ENCODE measurements around the gene NKAIN2.
A peak's percentile ranks its signal among the peaks of the same experiment; 100 is the strongest.

Gene NKAIN2

DNA sequence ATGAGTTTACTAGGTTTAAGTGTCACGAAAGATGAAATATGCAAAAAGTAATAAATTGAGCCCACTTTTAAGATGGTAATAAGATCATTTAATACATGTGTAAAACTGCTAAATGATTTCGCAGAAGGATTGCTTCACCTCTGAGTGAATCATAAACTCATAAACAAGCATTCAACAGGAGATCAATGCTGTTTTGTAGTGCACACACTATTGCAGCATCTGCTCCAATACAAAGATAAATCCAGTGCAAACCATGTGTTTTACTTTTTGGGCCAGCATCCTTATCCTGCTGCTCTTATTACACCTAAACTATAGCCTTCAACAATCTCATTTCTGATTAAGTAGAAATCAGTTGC, 400.1 kb downstream of the NKAIN2 start:
- Histone ChIP-seq H3K36me3 (replicated peaks) (no peaks in the 10 kb centered on the region), H3K4me3 (ENCODE audit: low read depth, low read length) (no peak overlapping the region), H3K27ac (peak overlapping the region; percentile 29), H3K27me3 (replicated peaks) (no peaks in the 10 kb centered on the region)
- no peak for DNase-seq
- TF ChIP-seq, protein P1, sequence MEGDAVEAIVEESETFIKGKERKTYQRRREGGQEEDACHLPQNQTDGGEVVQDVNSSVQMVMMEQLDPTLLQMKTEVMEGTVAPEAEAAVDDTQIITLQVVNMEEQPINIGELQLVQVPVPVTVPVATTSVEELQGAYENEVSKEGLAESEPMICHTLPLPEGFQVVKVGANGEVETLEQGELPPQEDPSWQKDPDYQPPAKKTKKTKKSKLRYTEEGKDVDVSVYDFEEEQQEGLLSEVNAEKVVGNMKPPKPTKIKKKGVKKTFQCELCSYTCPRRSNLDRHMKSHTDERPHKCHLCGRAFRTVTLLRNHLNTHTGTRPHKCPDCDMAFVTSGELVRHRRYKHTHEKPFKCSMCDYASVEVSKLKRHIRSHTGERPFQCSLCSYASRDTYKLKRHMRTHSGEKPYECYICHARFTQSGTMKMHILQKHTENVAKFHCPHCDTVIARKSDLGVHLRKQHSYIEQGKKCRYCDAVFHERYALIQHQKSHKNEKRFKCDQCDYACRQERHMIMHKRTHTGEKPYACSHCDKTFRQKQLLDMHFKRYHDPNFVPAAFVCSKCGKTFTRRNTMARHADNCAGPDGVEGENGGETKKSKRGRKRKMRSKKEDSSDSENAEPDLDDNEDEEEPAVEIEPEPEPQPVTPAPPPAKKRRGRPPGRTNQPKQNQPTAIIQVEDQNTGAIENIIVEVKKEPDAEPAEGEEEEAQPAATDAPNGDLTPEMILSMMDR (IDR thresholded peaks at IDR 0.05; ENCODE audit: low read depth, low read length, missing control alignments) = no peak
- in situ Hi-C loops (cut with HindIII; ENCODE audit: low pct_ligation_motif_present, low sequenced_read_pairs) = no loop called here

DNA sequence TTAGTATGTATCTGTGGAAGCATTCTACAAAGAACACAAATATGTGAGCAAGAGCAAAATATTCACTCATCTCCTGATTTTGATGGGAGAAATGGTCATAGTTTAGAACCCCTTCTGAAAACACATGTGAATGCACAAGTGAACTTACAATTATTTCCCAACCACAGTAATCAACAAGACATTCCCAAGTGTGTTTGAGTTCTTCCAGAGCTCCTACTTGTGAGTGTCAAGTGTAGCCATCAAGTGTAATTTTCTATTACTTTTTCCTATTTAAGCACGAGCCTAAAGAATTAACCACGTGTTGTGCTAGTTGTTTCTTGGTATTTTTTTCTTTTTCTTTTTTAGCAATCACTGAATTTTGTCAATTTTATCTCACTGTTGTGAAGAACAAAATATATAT, 402.3 kb downstream of the NKAIN2 start:
- in situ Hi-C loops (cut with HindIII; ENCODE audit: low pct_ligation_motif_present, low sequenced_read_pairs) = no loop called here
- no peak overlapping the region for H3K4me3 ChIP-seq (ENCODE audit: low read depth, low read length)
- no peak for DNase-seq
- no peak overlapping the region for H3K27ac ChIP-seq
- H3K27me3 ChIP-seq (replicated peaks) = no peaks in the 10 kb centered on the region
- H3K36me3 ChIP-seq (replicated peaks) = no peaks in the 10 kb centered on the region
- TF ChIP-seq, protein P1 (IDR thresholded peaks at IDR 0.05; ENCODE audit: low read depth, low read length, missing control alignments) = no peak

DNA sequence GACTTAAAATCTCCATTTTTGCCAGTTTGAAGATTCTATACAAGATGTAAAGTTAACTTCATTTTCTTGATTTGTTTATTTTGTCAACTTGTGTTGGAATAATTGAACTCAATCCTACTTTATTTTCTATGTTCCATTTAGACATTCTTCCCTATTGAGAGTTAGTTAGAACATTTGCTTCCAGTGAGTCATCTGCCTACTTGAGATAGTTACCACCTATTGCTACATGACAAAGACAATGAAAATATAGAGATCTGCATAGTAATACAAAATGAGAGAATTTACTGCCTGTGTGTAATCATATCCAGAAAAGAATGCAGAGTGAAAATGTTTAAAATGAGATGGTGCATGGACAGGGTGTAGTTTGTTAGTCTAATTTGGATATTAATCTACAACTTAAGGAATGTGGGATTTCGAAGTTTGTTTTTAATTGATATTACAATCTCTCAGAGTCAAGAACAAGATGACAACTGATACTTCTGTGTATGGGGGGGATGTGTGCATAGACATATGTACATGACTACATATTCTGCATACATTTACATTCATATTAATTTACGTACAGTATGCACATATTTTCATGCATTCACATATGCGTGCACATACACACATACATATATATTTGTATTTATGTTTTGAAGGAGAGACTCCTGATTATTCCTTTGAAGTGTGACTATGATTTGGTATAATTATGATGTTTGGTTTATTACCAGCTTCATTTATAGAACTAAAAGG, 420.1 kb downstream of the NKAIN2 start:
- in situ Hi-C loops (cut with HindIII; ENCODE audit: low pct_ligation_motif_present, low sequenced_read_pairs) = no loop called here
- peak; percentile 2 for DNase-seq
- Histone ChIP-seq H3K4me3 (ENCODE audit: low read depth, low read length) (no peak overlapping the region), H3K36me3 (replicated peaks) (no peaks in the 10 kb centered on the region), H3K27me3 (replicated peaks) (no peaks in the 10 kb centered on the region), H3K27ac (peak overlapping the region; percentile 31)
- TF ChIP-seq, protein P1 (IDR thresholded peaks at IDR 0.05; ENCODE audit: low read depth, low read length, missing control alignments) = no peak

DNA sequence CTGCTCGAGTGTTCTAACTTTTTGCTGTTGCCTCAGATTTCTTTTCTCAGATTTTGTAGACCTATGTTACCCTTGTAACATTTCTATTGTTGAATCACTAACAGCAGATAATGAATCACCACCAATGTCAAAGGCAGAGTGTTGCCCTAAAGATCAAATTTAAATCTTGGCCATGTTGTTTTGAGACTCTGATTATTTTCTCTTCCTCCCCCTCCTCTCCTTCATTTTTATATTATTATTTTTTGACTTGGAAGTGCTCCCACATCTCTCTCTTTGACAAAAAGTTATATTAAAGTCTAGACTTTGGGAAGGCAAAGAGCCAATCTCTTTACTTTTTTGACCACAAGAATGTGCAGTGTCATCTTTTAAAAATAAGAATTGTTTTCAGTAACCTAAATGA, 422.7 kb downstream of the NKAIN2 start:
- Histone ChIP-seq H3K27me3 (replicated peaks) (no peaks in the 10 kb centered on the region), H3K27ac (peak overlapping the region; percentile 60), H3K4me3 (ENCODE audit: low read depth, low read length) (no peak overlapping the region), H3K36me3 (replicated peaks) (no peaks in the 10 kb centered on the region)
- peak; percentile 14 for DNase-seq
- TF ChIP-seq, protein P1 (IDR thresholded peaks at IDR 0.05; ENCODE audit: low read depth, low read length, missing control alignments) = no peak
- in situ Hi-C loops (cut with HindIII; ENCODE audit: low pct_ligation_motif_present, low sequenced_read_pairs) = no loop called here

DNA sequence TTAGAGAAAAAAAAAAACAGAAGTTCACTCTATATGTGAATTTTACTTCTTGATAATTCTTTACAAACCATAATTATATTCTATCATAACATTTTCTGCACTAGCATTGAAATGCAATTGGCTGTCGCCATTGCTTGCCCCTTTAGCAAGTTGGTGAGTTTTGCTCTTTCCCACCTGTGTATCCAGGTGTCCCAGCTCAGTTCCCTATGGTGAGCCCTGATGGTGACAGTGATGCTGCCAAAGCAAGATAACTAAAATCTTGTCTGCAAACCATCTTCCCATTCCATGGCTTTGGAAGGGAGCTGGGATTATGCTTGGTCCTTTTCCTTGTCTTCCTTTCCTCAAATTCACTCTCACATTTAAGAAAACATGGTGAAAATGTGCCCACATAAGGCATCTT, 429.6 kb downstream of the NKAIN2 start:
- Histone ChIP-seq H3K27ac (no peak overlapping the region), H3K27me3 (replicated peaks) (no peaks in the 10 kb centered on the region), H3K4me3 (ENCODE audit: low read depth, low read length) (no peak overlapping the region), H3K36me3 (replicated peaks) (no peaks in the 10 kb centered on the region)
- DNase-seq = no peak
- TF ChIP-seq, protein P1 (IDR thresholded peaks at IDR 0.05; ENCODE audit: low read depth, low read length, missing control alignments) = no peak
- in situ Hi-C loops (cut with HindIII; ENCODE audit: low pct_ligation_motif_present, low sequenced_read_pairs) = no loop called here

DNA sequence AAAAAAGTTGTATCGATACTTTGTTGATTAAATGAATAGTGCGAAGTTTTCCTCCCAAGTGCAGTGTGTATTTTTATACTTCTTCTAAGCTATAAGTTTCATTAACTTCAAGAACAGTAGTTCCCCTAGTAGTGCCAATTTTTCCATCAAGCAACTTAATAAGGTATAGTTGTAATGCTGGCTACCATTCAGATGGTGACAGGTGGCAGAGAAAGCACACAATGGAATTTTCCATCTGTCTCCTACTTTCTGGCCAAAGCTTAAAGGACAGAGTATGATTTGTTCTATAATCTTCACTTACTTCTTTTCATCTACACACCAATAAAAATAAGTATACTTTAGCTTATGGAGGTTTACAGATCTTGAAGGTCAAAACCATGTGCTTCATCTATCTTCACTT, 431.1 kb downstream of the NKAIN2 start:
- TF ChIP-seq, protein P1 (IDR thresholded peaks at IDR 0.05; ENCODE audit: low read depth, low read length, missing control alignments) = no peak
- Histone ChIP-seq H3K4me3 (ENCODE audit: low read depth, low read length) (no peak overlapping the region), H3K36me3 (replicated peaks) (no peaks in the 10 kb centered on the region), H3K27ac (no peak overlapping the region), H3K27me3 (replicated peaks) (no peaks in the 10 kb centered on the region)
- no peak for DNase-seq
- in situ Hi-C loops (cut with HindIII; ENCODE audit: low pct_ligation_motif_present, low sequenced_read_pairs) = no loop called here

All from brain microvascular endothelial cell (primary cell).